D721Med (cell line): ENCODE results near the gene SIDT1.

ENCODE experiments used
- DNase-seq: peaks from one replicate; pipeline ENCODE4 v3.0.0; 2011; ENCODE audit warnings: low spot score; ENCODE audit not compliant: insufficient read length
- FAIRE-seq: peaks from 2 replicates; lab custom pipeline; 2011; peaks lifted over from hg19 to GRCh38; lab: Jason Lieb, UNC
- CTCF ChIP-seq: IDR thresholded peaks from 2 replicates; pipeline ENCODE4 v1.5.1; 2012; ENCODE audit warnings: mild to moderate bottlenecking, control low read depth; ENCODE audit not compliant: insufficient read depth; ENCODE audit errors: missing control alignments

SIDT1 gene

GRCh38 chr3:113505867-113506266 lies 26.5 kb upstream of the SIDT1 start:
- DNase-seq: no peak
- TF ChIP-seq CTCF: no peak
- no peak for FAIRE-seq

- TF ChIP-seq CTCF: no peak
- FAIRE-seq: peak; percentile 56
- DNase-seq: no peak
These were observed 24.8 kb upstream of the SIDT1 start for GRCh38 chr3:113507501-113508067.

GRCh38 chr3:113508966-113509365 lies 23.4 kb upstream of the SIDT1 start:
- no peak for DNase-seq
- no peak for FAIRE-seq
- no peak for TF ChIP-seq CTCF

- DNase-seq (no peak), FAIRE-seq (no peak)
- no peak for TF ChIP-seq CTCF
These were observed 18.0 kb upstream of the SIDT1 start for GRCh38 chr3:113514265-113514769.

- FAIRE-seq (no peak), DNase-seq (no peak)
- no peak for TF ChIP-seq CTCF
These were observed 16.2 kb upstream of the SIDT1 start for GRCh38 chr3:113516115-113516505.

- FAIRE-seq: no peak
- TF ChIP-seq CTCF: no peak
- DNase-seq: no peak
These were observed 10.4 kb upstream of the SIDT1 start for GRCh38 chr3:113521981-113522380.

- DNase-seq (no peak), FAIRE-seq (no peak)
- no peak for TF ChIP-seq CTCF
These were observed 9.1 kb upstream of the SIDT1 start for GRCh38 chr3:113523241-113523640.
